Measurements from ENCODE around the gene FRMD6. TPM values are rescaled to one million over a fixed set of nuclear protein-coding genes. Genes with fewer than 3 reads are reported as not detected.

FRMD6 gene
- total RNA-seq, 6 experiments from 2014 or later = 4.2 to 23.7 (median 5.9) TPM

DNA sequence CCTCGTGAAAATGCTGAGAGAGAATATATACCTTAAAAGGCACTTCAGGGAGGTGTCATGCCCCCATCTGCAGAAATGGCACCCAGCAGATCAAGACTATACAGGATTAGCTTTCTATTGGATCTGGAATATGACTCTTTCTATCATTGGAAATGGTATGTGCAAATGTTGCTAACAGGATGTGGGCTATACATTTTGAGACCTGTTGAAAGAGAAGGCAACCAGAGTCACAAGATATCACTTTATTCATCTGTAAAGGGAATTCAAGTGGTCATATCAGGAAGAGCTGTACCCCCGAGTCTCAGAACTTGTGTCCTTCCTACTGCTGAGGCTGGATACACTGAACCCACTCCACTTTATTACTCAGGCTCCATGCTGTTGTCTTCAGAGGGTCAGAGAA lies 46.1 kb upstream of the FRMD6 start:
- no peaks in the 10 kb centered on the region for H3K27me3 ChIP-seq
- no peaks in the 10 kb centered on the region for H3K36me3 ChIP-seq
- DNase-seq (no peak), ATAC-seq (no peak)
- no peaks in the 10 kb centered on the region for H3K9me3 ChIP-seq
- WGBS (ENCODE audit: insufficient coverage, low coverage, low lambda C conversion rate, missing lambda C conversion rate) = 60% methylated on average over 2 of the region's 2 CpGs
- H3K27ac ChIP-seq = no peak overlapping the region
- H3K4me3 ChIP-seq = no peak overlapping the region
- intact Hi-C loops (cut with DNase I) = no loop called here
- TF ChIP-seq, protein P1, sequence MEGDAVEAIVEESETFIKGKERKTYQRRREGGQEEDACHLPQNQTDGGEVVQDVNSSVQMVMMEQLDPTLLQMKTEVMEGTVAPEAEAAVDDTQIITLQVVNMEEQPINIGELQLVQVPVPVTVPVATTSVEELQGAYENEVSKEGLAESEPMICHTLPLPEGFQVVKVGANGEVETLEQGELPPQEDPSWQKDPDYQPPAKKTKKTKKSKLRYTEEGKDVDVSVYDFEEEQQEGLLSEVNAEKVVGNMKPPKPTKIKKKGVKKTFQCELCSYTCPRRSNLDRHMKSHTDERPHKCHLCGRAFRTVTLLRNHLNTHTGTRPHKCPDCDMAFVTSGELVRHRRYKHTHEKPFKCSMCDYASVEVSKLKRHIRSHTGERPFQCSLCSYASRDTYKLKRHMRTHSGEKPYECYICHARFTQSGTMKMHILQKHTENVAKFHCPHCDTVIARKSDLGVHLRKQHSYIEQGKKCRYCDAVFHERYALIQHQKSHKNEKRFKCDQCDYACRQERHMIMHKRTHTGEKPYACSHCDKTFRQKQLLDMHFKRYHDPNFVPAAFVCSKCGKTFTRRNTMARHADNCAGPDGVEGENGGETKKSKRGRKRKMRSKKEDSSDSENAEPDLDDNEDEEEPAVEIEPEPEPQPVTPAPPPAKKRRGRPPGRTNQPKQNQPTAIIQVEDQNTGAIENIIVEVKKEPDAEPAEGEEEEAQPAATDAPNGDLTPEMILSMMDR (IDR thresholded peaks at IDR 0.05) = no peak
- no peak for TF ChIP-seq POLR2A (IDR thresholded peaks at IDR 0.05)
- H3K4me1 ChIP-seq = no peaks in the 10 kb centered on the region

DNA sequence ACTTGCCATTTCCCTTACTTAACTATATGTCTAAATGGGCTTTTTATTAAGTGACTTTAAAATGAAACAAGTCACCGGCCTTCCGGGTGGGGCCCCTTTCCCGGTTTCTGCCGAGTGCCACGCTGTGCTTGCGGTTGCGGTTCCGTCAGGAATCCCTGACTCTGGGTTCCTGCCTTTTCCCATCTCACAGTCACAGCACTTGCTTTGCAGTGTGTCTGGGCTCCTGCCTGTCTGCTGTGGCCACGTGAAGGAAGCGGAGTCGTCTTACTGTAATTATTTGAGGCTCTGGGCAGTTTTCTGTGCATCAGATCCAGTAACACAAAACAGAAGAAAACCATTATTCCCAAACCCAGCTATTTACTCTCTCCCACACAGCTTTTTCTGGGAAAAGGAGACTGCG lies 44.0 kb upstream of the FRMD6 start:
- intact Hi-C loops (cut with DNase I) = no loop called here
- no peak for DNase-seq
- no peak for ATAC-seq
- Histone ChIP-seq H3K9me3 (no peaks in the 10 kb centered on the region), H3K4me3 (no peak overlapping the region), H3K36me3 (no peaks in the 10 kb centered on the region), H3K4me1 (no peaks in the 10 kb centered on the region), H3K27ac (no peak overlapping the region), H3K27me3 (no peaks in the 10 kb centered on the region)
- TF ChIP-seq POLR2A (IDR thresholded peaks at IDR 0.05) = no peak
- TF ChIP-seq, protein P1 (IDR thresholded peaks at IDR 0.05) = no peak
- 64% methylated on average over 12 of the region's 12 CpGs for WGBS (ENCODE audit: insufficient coverage, low coverage, low lambda C conversion rate, missing lambda C conversion rate)

- DNase-seq (no peak), ATAC-seq (no peak)
- H3K4me3 ChIP-seq = no peak overlapping the region
- 57% methylated on average over 8 of the region's 8 CpGs for WGBS (ENCODE audit: insufficient coverage, low coverage, low lambda C conversion rate, missing lambda C conversion rate)
- no peaks in the 10 kb centered on the region for H3K36me3 ChIP-seq
- H3K27ac ChIP-seq = no peak overlapping the region
- TF ChIP-seq, protein P1 (IDR thresholded peaks at IDR 0.05) = no peak
- no peak for TF ChIP-seq POLR2A (IDR thresholded peaks at IDR 0.05)
- intact Hi-C loops (cut with DNase I) = no loop called here
- no peaks in the 10 kb centered on the region for H3K9me3 ChIP-seq
- H3K4me1 ChIP-seq = no peaks in the 10 kb centered on the region
- no peaks in the 10 kb centered on the region for H3K27me3 ChIP-seq
These were observed 42.3 kb upstream of the FRMD6 start for GRCh38 chr14:51609251-51609954.

GRCh38 chr14:51609955-51610283 lies 41.8 kb upstream of the FRMD6 start:
- Histone ChIP-seq H3K9me3 (no peaks in the 10 kb centered on the region), H3K27ac (no peak overlapping the region), H3K4me3 (no peak overlapping the region), H3K27me3 (no peaks in the 10 kb centered on the region), H3K36me3 (no peaks in the 10 kb centered on the region), H3K4me1 (no peaks in the 10 kb centered on the region)
- intact Hi-C loops (cut with DNase I) = no loop called here
- ATAC-seq = peak in 3 of 4 donors; percentile 29 to 97 (median 63)
- DNase-seq = peak in 1 of 3 donors; percentile 46
- WGBS (ENCODE audit: insufficient coverage, low coverage, low lambda C conversion rate, missing lambda C conversion rate) = 65% methylated on average over 5 of the region's 5 CpGs
- TF ChIP-seq, protein P1 (IDR thresholded peaks at IDR 0.05) = no peak
- no peak for TF ChIP-seq POLR2A (IDR thresholded peaks at IDR 0.05)

Measured in right lobe of liver (tissue), 6 donors.